Activated T-cell treated with anti-CD3 and anti-CD28 coated beads for 1 hour (primary cell): ENCODE measurements around the gene C1orf159.
"Not testable (repeated sequence)": the region's sequence is repeated elsewhere in the genome, so short reads cannot be mapped to it uniquely, and the experiment has no call there.

ENCODE experiments used
- DNase-seq: peaks from one replicate; pipeline ENCODE4 v3.0.0-alpha.2; 2020; ENCODE audit warnings: low read depth

The C1orf159 gene

GRCh38 chr1:1081311-1082238 lies 34.3 kb downstream of the C1orf159 start:
- no peak for DNase-seq

- DNase-seq, result no peak
Observed at GRCh38 chr1:1080951-1081310, 35.0 kb downstream of the C1orf159 start.

- no peak for DNase-seq
Observed at GRCh38 chr1:1080122-1080757, 35.6 kb downstream of the C1orf159 start.

GRCh38 chr1:1079408-1080121 lies 36.3 kb downstream of the C1orf159 start:
- no peak for DNase-seq

GRCh38 chr1:1077396-1077795 lies 38.5 kb downstream of the C1orf159 start:
- not testable (repeated sequence) for DNase-seq

GRCh38 chr1:1075148-1075935 lies 40.5 kb downstream of the C1orf159 start:
- no peak for DNase-seq

GRCh38 chr1:1074631-1075147 lies 41.2 kb downstream of the C1orf159 start:
- DNase-seq, result no peak

GRCh38 chr1:1073743-1074587 lies 41.9 kb downstream of the C1orf159 start, which contains the start of gene RNF223:
Gene RNF223 (minus strand): TSS chr1:1074306. CDS start chr1:1072566, 1,740 bp downstream.
- DNase-seq, result no peak

GRCh38 chr1:1072849-1073742 lies 42.8 kb downstream of the C1orf159 start:
- no peak for DNase-seq

- no peak for DNase-seq
Observed at GRCh38 chr1:1072299-1072848, 43.5 kb downstream of the C1orf159 start.

- DNase-seq, result no peak
Observed at GRCh38 chr1:1071486-1072298, 44.2 kb downstream of the C1orf159 start.

GRCh38 chr1:1069711-1070676 lies 45.9 kb downstream of the C1orf159 start:
- no peak for DNase-seq

GRCh38 chr1:1069056-1069710 lies 46.7 kb downstream of the C1orf159 start:
- peak; percentile 92 for DNase-seq

- DNase-seq, result peak; percentile 38
Observed at GRCh38 chr1:1068517-1069055, 47.3 kb downstream of the C1orf159 start.

- no peak for DNase-seq
Observed at GRCh38 chr1:1067860-1068516, 47.9 kb downstream of the C1orf159 start.
